Panc1 (cell line): Measurements from ENCODE around the gene MTG1. TPM values are rescaled to one million over a fixed set of nuclear protein-coding genes. Genes with fewer than 3 reads are reported as not detected.
"Not testable (repeated sequence)": the region's sequence is repeated elsewhere in the genome, so short reads cannot be mapped to it uniquely, and the experiment has no call there.

ENCODE experiments used
- ATAC-seq: fragments of 200-7000 bp; cut with Tn5 transposase; 2 replicates; pipeline ENCODE4 v1.9.1; 2020; ENCODE audit warnings: mild to moderate bottlenecking, moderate library complexity
- BruUV-seq: library from RNA; stranded (reverse); fragments of 400-500 nt; replicated peaks from 2 replicates; lab custom pipeline; 2021; lab: Mats Ljungman, UMichigan
- CTCF ChIA-PET: fragments of 300-600 bp; sonication (Branson Sonifier 250); formaldehyde crosslinking; loops from one replicate; lab custom pipeline; 2022; ENCODE audit warnings: antibody characterized with exemption; lab: Charles Lee
- POLR2A ChIA-PET: fragments of 300-600 bp; sonication (Branson Sonifier 250); formaldehyde crosslinking; loops from one replicate; lab custom pipeline; 2022; ENCODE audit warnings: antibody characterized with exemption; lab: Charles Lee
- DNase-seq: peaks from one replicate; pipeline ENCODE4 v3.0.0-alpha.2; 2010; ENCODE audit warnings: low read depth, low spot score
- H3K27ac ChIP-seq: 2 replicates; pipeline ENCODE4 v1.5.1; 2011; ENCODE audit warnings: mild to moderate bottlenecking, low read length, inconsistent platforms
- H3K27me3 ChIP-seq: fragments of 200-500 bp; sonication (Bioruptor generic); 2 replicates; pipeline ENCODE4 v1.6.0; 2014; ENCODE audit warnings: low read length, inconsistent platforms; ENCODE audit not compliant: control insufficient read depth, insufficient read depth
- H3K36me3 ChIP-seq: fragments of 200-500 bp; sonication (Bioruptor generic); 2 replicates; pipeline ENCODE4 v1.5.1; 2014; ENCODE audit warnings: inconsistent platforms, mild to moderate bottlenecking, low read length, moderate library complexity; ENCODE audit not compliant: control insufficient read depth, insufficient read depth
- H3K4me1 ChIP-seq: 2 replicates; pipeline ENCODE4 v1.5.1; 2011; ENCODE audit warnings: inconsistent platforms, mild to moderate bottlenecking, low read length, moderate library complexity; ENCODE audit not compliant: control insufficient read depth, insufficient read depth
- H3K4me3 ChIP-seq, 2 experiments: 2 replicates each; pipeline ENCODE4 v1.5.1; 2011 to 2012; ENCODE audit warnings: low read depth in 2 of 2, low read length in 2 of 2, mild to moderate bottlenecking in 2 of 2, inconsistent platforms in 1 of 2, moderate library complexity in 1 of 2
- H3K9me3 ChIP-seq: fragments of 200-500 bp; sonication (Bioruptor generic); 2 replicates; pipeline ENCODE4 v1.5.1; 2014; ENCODE audit warnings: low read depth, mild to moderate bottlenecking, inconsistent platforms, low read length, moderate library complexity; ENCODE audit not compliant: control insufficient read depth, insufficient read depth
- CTCF ChIP-seq: fragments of 450-650 bp; IDR thresholded peaks from 2 replicates; pipeline ENCODE4 v1.5.1; 2017; ENCODE audit warnings: mild to moderate bottlenecking
- POLR2AphosphoS5 ChIP-seq: IDR thresholded peaks from 2 replicates; pipeline ENCODE4 v1.6.1; 2012; ENCODE audit warnings: mild to moderate bottlenecking, low read depth, low read length, moderate library complexity
- REST ChIP-seq, 2 experiments: IDR thresholded peaks; 2 replicates each; pipeline ENCODE4 v1.6.1; 2011 to 2012; ENCODE audit warnings: low read depth in 2 of 2, control low read depth in 1 of 2, low read length in 1 of 2, mild to moderate bottlenecking in 1 of 2, moderate library complexity in 1 of 2; ENCODE audit not compliant: insufficient read depth in 1 of 2
- SIN3A ChIP-seq: IDR thresholded peaks from 2 replicates; pipeline ENCODE4 v1.6.1; 2012; ENCODE audit warnings: low read depth, mild to moderate bottlenecking, low read length, moderate library complexity, borderline replicate concordance; ENCODE audit not compliant: insufficient read depth
- TCF7L2 ChIP-seq: IDR thresholded peaks from 2 replicates; pipeline ENCODE4 v1.6.1; 2011; ENCODE audit warnings: mild to moderate bottlenecking, low read depth, low read length, inconsistent platforms
- in situ Hi-C: cut with HindIII; loops from 2 replicates; pipeline ENCODE4 v1.10.0; 2016; ENCODE audit warnings: low sequenced_read_pairs, low pct_unique_long_range_greater_than_20kb
- intact Hi-C: fragments of 100-400 bp; cut with micrococcal nuclease; formaldehyde crosslinking; loops from one replicate; pipeline ENCODE4 v1.10.0; 2022; ENCODE audit not compliant: unreplicated experiment
- total RNA-seq: library from RNA; stranded (reverse); gene quantifications from one replicate; pipeline ENCODE4 v1.2.1, GENCODE V29; 2021; ENCODE audit not compliant: unreplicated experiment

MTG1 gene
- total RNA-seq, 1 experiment from 2014 or later: 96.4 TPM

- no peak for ATAC-seq
- BruUV-seq: no TSS peak
Measured at GRCh38 chr10:133366751-133367150, 27.2 kb upstream of the MTG1 start.

DNA sequence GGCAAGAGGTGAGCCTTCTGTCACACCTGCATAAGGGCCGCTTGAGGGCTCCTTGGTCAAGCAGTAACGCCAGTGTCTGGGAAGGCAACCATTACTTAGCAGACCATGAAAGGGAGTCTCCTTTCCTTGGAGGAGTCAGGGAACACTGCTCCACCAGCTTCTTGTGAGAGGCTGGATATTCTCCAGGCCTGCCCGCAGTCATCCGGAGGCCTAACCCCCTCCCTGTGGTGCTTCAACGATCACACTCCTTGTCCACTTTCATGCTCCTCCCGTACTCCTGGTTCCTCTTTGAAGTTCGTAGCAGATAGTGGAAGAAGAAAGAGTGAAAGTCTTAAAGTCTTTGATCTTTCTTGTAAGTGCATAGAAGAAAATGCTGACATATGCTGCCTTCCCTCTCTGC lies 26.5 kb upstream of the MTG1 start:
- H3K27me3 ChIP-seq, H3K27ac ChIP-seq, ATAC-seq, H3K9me3 ChIP-seq, BruUV-seq, DNase-seq, intact Hi-C loops, POLR2A ChIA-PET, in situ Hi-C loops, H3K4me1 ChIP-seq, H3K4me3 ChIP-seq: not testable (repeated sequence)
- H3K36me3 ChIP-seq: peaks cover 14% of the 10 kb centered on the region; the same call in 1 of the 2 replicates
- CTCF ChIA-PET: interaction anchor here (0.6 kb wide), 1 partner anchor 10 kb away, joined by 6 read pairs; the partner anchor contains the start of gene FUOM

More at GRCh38 chr10:133366751-133367150, 27.2 kb upstream of the MTG1 start:
- no peak for DNase-seq
- POLR2A ChIA-PET: no interaction called here
- CTCF ChIA-PET: interaction anchor here (0.6 kb wide), 1 partner anchor 9 kb away, joined by 6 read pairs; the partner anchor contains the start of gene FUOM
- Histone ChIP-seq H3K27ac (no peak overlapping the region), H3K4me1 (no peaks in the 10 kb centered on the region), H3K4me3 (no peak overlapping the region), H3K36me3 (peaks cover 14% of the 10 kb centered on the region; the same call in 1 of the 2 replicates), H3K27me3 (no peaks in the 10 kb centered on the region), H3K9me3 (no peaks in the 10 kb centered on the region)
- in situ Hi-C loops (no loop called here), intact Hi-C loops (no loop called here)
- TF ChIP-seq CTCF (no peak), SIN3A (no peak), REST (IDR thresholded peaks at IDR 0.05; ENCODE audit: insufficient read depth in 1 of 2, low read depth in 2 of 2, low read length in 1 of 2) (no peak), TCF7L2 (no peak), POLR2AphosphoS5 (no peak)

GRCh38 chr10:133368153-133368552 lies 25.8 kb upstream of the MTG1 start:
- TF ChIP-seq POLR2AphosphoS5: no peak
- no peak for TF ChIP-seq REST (IDR thresholded peaks at IDR 0.05; ENCODE audit: insufficient read depth in 1 of 2, low read depth in 2 of 2, low read length in 1 of 2)
- in situ Hi-C loops: no loop called here
- ATAC-seq: no peak
- Histone ChIP-seq H3K36me3 (peaks cover 14% of the 10 kb centered on the region; the same call in 1 of the 2 replicates), H3K27me3 (no peaks in the 10 kb centered on the region), H3K9me3 (no peaks in the 10 kb centered on the region), H3K4me3 (no peak overlapping the region), H3K4me1 (peaks cover 4% of the 10 kb centered on the region), H3K27ac (no peak overlapping the region)
- BruUV-seq: no TSS peak
- POLR2A ChIA-PET: no interaction called here
- CTCF ChIA-PET: no interaction called here
- no peak for DNase-seq
- intact Hi-C loops: no loop called here
